ENCODE data around the gene ZFP82. TPM values are rescaled to one million over a fixed set of nuclear protein-coding genes. Genes with fewer than 3 reads are reported as not detected.

ZFP82 gene
- total RNA-seq, 1 experiment from 2014 or later = not detected

- ATAC-seq = no peak
- Histone ChIP-seq H3K9ac (ENCODE audit: low read length) (no peak overlapping the region), H3K27ac (ENCODE audit: low read depth, low read length) (no peak overlapping the region), H3K4me2 (ENCODE audit: low read length) (no peak overlapping the region), H3K9me3 (ENCODE audit: control insufficient read depth in 1 of 2, insufficient read depth in 1 of 2, low read depth in 1 of 2, low read length in 2 of 2) (peaks cover 0 to 14% of the 10 kb centered on the region in 2 experiments; a peak in 1 of 4 replicates), H3K27me3 (ENCODE audit: insufficient read depth, low read length) (no peaks in the 10 kb centered on the region), H3K9me2 (ENCODE audit: insufficient read depth) (no peaks in the 10 kb centered on the region), H3K4me3 (replicated peaks in 1 of 2; ENCODE audit: low read depth in 1 of 2, low read length in 2 of 2) (no peak overlapping the region), H3K36me3 (ENCODE audit: control insufficient read depth in 1 of 2, insufficient read depth in 2 of 2, low read length in 2 of 2) (no peaks in the 10 kb centered on the region), H3K79me2 (ENCODE audit: insufficient read depth, low read length) (no peaks in the 10 kb centered on the region), H2AFZ (ENCODE audit: low read depth, low read length, poor library complexity, severe bottlenecking) (no peak overlapping the region), H4K20me1 (ENCODE audit: insufficient read depth) (no peaks in the 10 kb centered on the region), H3K4me1 (ENCODE audit: control insufficient read depth in 1 of 2, insufficient read depth in 2 of 2, low read length in 2 of 2) (no peaks in the 10 kb centered on the region)
- ChIA-PET CTCF (no interaction called here), RAD21 (ENCODE audit: low non-redundant PET in 1 of 2, low total read pairs in 2 of 2, uncharacterized antibody in 2 of 2, unreplicated experiment in 2 of 2) (no interaction called here), POLR2A (no interaction called here)
- intact Hi-C loops (cut with micrococcal nuclease) = no loop called here
- no peak for DNase-seq (ENCODE audit: low read depth, low spot score)
- no peak for TF ChIP-seq ELF1 (IDR thresholded peaks at IDR 0.05; ENCODE audit: borderline replicate concordance, low read depth)
- TF ChIP-seq EZH2phosphoT487 (IDR thresholded peaks at IDR 0.05; ENCODE audit: borderline replicate concordance) = no peak
- TF ChIP-seq CBX3 (IDR thresholded peaks at IDR 0.05; ENCODE audit: low read depth) = no peak
- TF ChIP-seq EGR1 (IDR thresholded peaks at IDR 0.05; ENCODE audit: low read depth) = no peak
- TF ChIP-seq EZH2 (IDR thresholded peaks at IDR 0.05) = no peak
- no peak for TF ChIP-seq SRF (IDR thresholded peaks at IDR 0.05; ENCODE audit: low read depth)
- TF ChIP-seq ZNF274 (IDR thresholded peaks at IDR 0.05; ENCODE audit: low read depth, low read length) = no peak
- TF ChIP-seq MAX (IDR thresholded peaks at IDR 0.05) = no peak
- TF ChIP-seq POLR2AphosphoS5 (IDR thresholded peaks at IDR 0.05; ENCODE audit: low read depth, low read length) = no peak
- no peak for TF ChIP-seq CEBPB (IDR thresholded peaks at IDR 0.05; ENCODE audit: low read depth)
- no peak for TF ChIP-seq ZFX (IDR thresholded peaks at IDR 0.05)
- BruUV-seq (replicated peaks) = no TSS peak
Observed at GRCh38 chr19:36401475-36401874, 17.0 kb downstream of the ZFP82 start.

GRCh38 chr19:36398571-36398970 lies 19.9 kb downstream of the ZFP82 start:
- Histone ChIP-seq H3K4me2 (ENCODE audit: low read length) (no peak overlapping the region), H3K36me3 (ENCODE audit: control insufficient read depth in 1 of 2, insufficient read depth in 2 of 2, low read length in 2 of 2) (no peaks in the 10 kb centered on the region), H3K27ac (ENCODE audit: low read depth, low read length) (no peak overlapping the region), H3K9ac (ENCODE audit: low read length) (no peak overlapping the region), H3K4me1 (ENCODE audit: control insufficient read depth in 1 of 2, insufficient read depth in 2 of 2, low read length in 2 of 2) (no peaks in the 10 kb centered on the region), H2AFZ (ENCODE audit: low read depth, low read length, poor library complexity, severe bottlenecking) (no peak overlapping the region), H3K9me3 (ENCODE audit: control insufficient read depth in 1 of 2, insufficient read depth in 1 of 2, low read depth in 1 of 2, low read length in 2 of 2) (peaks cover under 1 to 20% of the 10 kb centered on the region in 2 experiments; a peak in 1 of 4 replicates), H3K27me3 (ENCODE audit: insufficient read depth, low read length) (no peaks in the 10 kb centered on the region), H3K4me3 (replicated peaks in 1 of 2; ENCODE audit: low read depth in 1 of 2, low read length in 2 of 2) (no peak overlapping the region), H3K9me2 (ENCODE audit: insufficient read depth) (no peaks in the 10 kb centered on the region), H4K20me1 (ENCODE audit: insufficient read depth) (no peaks in the 10 kb centered on the region), H3K79me2 (ENCODE audit: insufficient read depth, low read length) (no peaks in the 10 kb centered on the region)
- BruUV-seq (replicated peaks) = no TSS peak
- DNase-seq (ENCODE audit: low read depth, low spot score) (no peak), ATAC-seq (no peak)
- RAD21 ChIA-PET (ENCODE audit: low non-redundant PET in 1 of 2, low total read pairs in 2 of 2, uncharacterized antibody in 2 of 2, unreplicated experiment in 2 of 2) = no interaction called here
- POLR2A ChIA-PET = no interaction called here
- intact Hi-C loops (cut with micrococcal nuclease) = no loop called here
- CTCF ChIA-PET = no interaction called here
- TF ChIP-seq EZH2 (IDR thresholded peaks at IDR 0.05) = no peak
- no peak for TF ChIP-seq CEBPB (IDR thresholded peaks at IDR 0.05; ENCODE audit: low read depth)
- no peak for TF ChIP-seq CBX3 (IDR thresholded peaks at IDR 0.05; ENCODE audit: low read depth)
- TF ChIP-seq JUND (IDR thresholded peaks at IDR 0.05) = no peak
- no peak for TF ChIP-seq ATF3 (IDR thresholded peaks at IDR 0.05)
- TF ChIP-seq SIN3A (IDR thresholded peaks at IDR 0.05; ENCODE audit: low read depth) = no peak
- TF ChIP-seq FOSL1 (IDR thresholded peaks at IDR 0.05; ENCODE audit: low read depth) = no peak
- TF ChIP-seq MAX (IDR thresholded peaks at IDR 0.05) = no peak
- TF ChIP-seq SRF (IDR thresholded peaks at IDR 0.05; ENCODE audit: low read depth) = no peak
- no peak for TF ChIP-seq SP1 (IDR thresholded peaks at IDR 0.05; ENCODE audit: low read depth)
- no peak for TF ChIP-seq TCF7L2 (IDR thresholded peaks at IDR 0.05; ENCODE audit: borderline replicate concordance, extremely low read depth, insufficient read depth, insufficient read length)
- no peak for TF ChIP-seq CTCF (IDR thresholded peaks at IDR 0.05 in 2 of 3, conservative IDR thresholded peaks at IDR 0.05 in 1 of 3; ENCODE audit: borderline replicate concordance in 1 of 3, insufficient read depth in 1 of 3, low read depth in 2 of 3, low read length in 2 of 3)
- TF ChIP-seq ZFX (IDR thresholded peaks at IDR 0.05) = no peak
